ENCODE data around the gene EPG5. TPM values are rescaled to one million over a fixed set of nuclear protein-coding genes. Genes with fewer than 3 reads are reported as not detected.

The EPG5 gene
- polyA plus RNA-seq, 4 donors: 3.5 to 23.5 (median 4.3) TPM

- Histone ChIP-seq H3K9me3 (ENCODE audit: control insufficient read depth in 2 of 2, insufficient read depth in 1 of 2, low read depth in 1 of 2, low read length in 1 of 2) (peaks cover 0 to 5% of the 10 kb centered on the region in 2 donors), H3K27ac (ENCODE audit: low read depth in 1 of 3, low read length in 2 of 3) (no peak overlapping the region), H3K36me3 (ENCODE audit: control insufficient read depth in 3 of 3, insufficient read depth in 2 of 3, low read depth in 1 of 3, low read length in 3 of 3) (no peaks in the 10 kb centered on the region), H3K4me1 (ENCODE audit: control insufficient read depth in 3 of 3, insufficient read depth in 2 of 3, low read depth in 1 of 3, low read length in 2 of 3) (peaks cover 0 to 14% (median 0%) of the 10 kb centered on the region in 3 donors), H3K4me3 (ENCODE audit: low read depth in 1 of 3, low read length in 3 of 3) (no peak overlapping the region), H3K27me3 (ENCODE audit: control insufficient read depth in 3 of 3, insufficient read depth in 3 of 3, low read length in 3 of 3) (no peaks in the 10 kb centered on the region)
- WGBS, 3 donors: 61 to 75% (median 69%) methylated on average over 2 of the region's 2 CpGs
- no peak for DNase-seq
- FAIRE-seq: no peak
These were observed 164.2 kb downstream of the EPG5 start for GRCh38 chr18:45802814-45803492.

DNA sequence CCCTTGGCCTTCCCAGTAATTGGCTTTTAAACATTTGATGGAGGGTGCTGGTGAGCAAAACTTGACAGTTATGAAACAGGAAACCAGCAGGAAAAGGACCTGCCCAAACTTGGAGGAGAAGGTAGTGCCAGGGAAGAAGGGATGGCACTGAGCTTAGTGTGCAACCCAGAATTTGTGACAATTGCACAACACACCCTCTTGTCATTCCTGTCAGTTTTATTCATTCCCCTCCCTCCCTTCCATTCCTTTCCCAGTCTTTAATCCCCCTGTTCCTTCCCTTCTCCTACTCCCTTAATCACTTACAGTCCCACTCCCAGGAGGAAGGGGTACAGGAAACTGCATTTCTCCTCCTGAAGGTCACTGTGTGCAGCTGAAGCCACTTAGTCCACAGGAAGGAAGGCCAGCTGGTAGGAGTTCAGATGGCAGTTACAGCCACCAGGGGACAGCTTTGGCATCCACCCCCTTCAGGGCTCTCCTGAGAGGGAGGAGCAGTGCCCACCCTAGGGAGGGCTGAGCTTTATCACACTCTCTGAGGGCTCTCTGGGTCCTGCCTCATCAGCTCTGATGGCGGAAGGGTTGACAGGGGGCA is 165.6 kb downstream of the EPG5 start:
- Histone ChIP-seq H3K9me3 (ENCODE audit: control insufficient read depth in 2 of 2, insufficient read depth in 1 of 2, low read depth in 1 of 2, low read length in 1 of 2) (peaks cover 0 to 5% of the 10 kb centered on the region in 2 donors), H3K4me3 (ENCODE audit: low read depth in 1 of 3, low read length in 3 of 3) (no peak overlapping the region), H3K27ac (ENCODE audit: low read depth in 1 of 3, low read length in 2 of 3) (no peak overlapping the region), H3K4me1 (ENCODE audit: control insufficient read depth in 3 of 3, insufficient read depth in 2 of 3, low read depth in 1 of 3, low read length in 2 of 3) (peaks cover 0 to 3% (median 0%) of the 10 kb centered on the region in 3 donors), H3K27me3 (ENCODE audit: control insufficient read depth in 3 of 3, insufficient read depth in 3 of 3, low read length in 3 of 3) (no peaks in the 10 kb centered on the region), H3K36me3 (ENCODE audit: control insufficient read depth in 3 of 3, insufficient read depth in 2 of 3, low read depth in 1 of 3, low read length in 3 of 3) (no peaks in the 10 kb centered on the region)
- no peak for FAIRE-seq
- WGBS, 3 donors: 85 to 97% (median 92%) methylated on average over 1 of the region's 1 CpG
- no peak for DNase-seq

Other genes with a start within 250 kb of the EPG5 start
- gene SLC14A1, start 243.1 kb downstream of the EPG5 start, polyA plus RNA-seq: 1 to 10 TPM in 1 of 4 donors, under 1 TPM in 1, not detected in 2; 0.56 to 1.3 TPM
- 1 to 10 TPM in 3 of 4 donors, under 1 TPM in 1; 0.90 to 8.6 (median 1.8) TPM for gene SIGLEC15, start 141.7 kb downstream of the EPG5 start, polyA plus RNA-seq
- 10 to 100 TPM in 1 of 4 donors, 1 to 10 TPM in 3; 2.0 to 13.3 (median 4.2) TPM for gene PSTPIP2, start 104.9 kb upstream of the EPG5 start, polyA plus RNA-seq
- gene ATP5F1A, start 131.0 kb upstream of the EPG5 start, polyA plus RNA-seq: 100 to 1,000 TPM; 536 to 675 (median 608) TPM
- 10 to 100 TPM; 15.7 to 32.7 (median 24.2) TPM for gene HAUS1, start 137.1 kb upstream of the EPG5 start, polyA plus RNA-seq

Data from small intestine (tissue), 7 donors.